HFF-Myc (cell line): ENCODE measurements around the gene CHD6.
A peak's percentile ranks its signal among the peaks of the same experiment; 100 is the strongest.

Experiments
- DNase-seq: peaks from one replicate; pipeline ENCODE4 v3.0.0-alpha.2; 2011; ENCODE audit warnings: low read depth; ENCODE audit errors: extremely low read depth
- H3K4me3 ChIP-seq: replicated peaks from 2 replicates; pipeline ENCODE4 v1.5.1; 2011; ENCODE audit warnings: low read depth, mild to moderate bottlenecking, control low read depth, low read length
- TF ChIP-seq, protein P1 (sequence below): IDR thresholded peaks from 2 replicates; pipeline ENCODE4 v1.5.1; 2012; ENCODE audit warnings: mild to moderate bottlenecking, low read depth, low read length, control low read depth; ENCODE audit errors: missing control alignments

Gene CHD6

DNA sequence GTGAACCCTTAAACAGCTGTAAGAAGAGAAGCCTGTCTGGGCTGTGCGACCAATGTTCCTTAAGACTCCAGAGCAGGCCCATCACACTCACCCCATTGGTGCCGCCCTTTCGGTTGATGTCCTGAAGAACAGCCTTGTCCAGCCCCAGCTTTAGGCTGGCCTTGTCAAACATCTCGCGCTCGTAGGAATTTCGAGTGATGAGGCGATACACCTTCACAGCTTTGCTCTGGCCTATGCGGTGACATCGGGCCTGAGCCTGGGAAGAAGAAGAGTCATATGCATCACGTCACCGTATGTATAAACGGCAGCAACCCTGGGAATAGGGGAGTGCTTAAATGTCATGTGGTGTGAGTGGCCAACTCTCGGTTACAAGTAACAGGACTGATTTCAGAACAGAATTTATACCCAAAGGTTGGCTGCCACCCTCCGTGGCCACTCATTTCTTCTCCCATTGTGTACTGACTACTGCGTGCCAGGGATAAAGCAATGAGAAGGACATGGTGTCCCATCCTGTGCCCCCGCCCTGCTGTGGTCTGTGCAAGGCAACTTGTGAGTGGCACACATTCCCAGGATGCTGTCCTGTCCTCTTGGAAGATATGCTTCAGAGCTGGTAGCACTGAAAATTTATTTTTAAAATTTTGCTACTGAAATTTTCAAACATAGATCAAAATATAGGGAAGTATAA lies 160.9 kb downstream of the CHD6 start:
- TF ChIP-seq, protein P1, sequence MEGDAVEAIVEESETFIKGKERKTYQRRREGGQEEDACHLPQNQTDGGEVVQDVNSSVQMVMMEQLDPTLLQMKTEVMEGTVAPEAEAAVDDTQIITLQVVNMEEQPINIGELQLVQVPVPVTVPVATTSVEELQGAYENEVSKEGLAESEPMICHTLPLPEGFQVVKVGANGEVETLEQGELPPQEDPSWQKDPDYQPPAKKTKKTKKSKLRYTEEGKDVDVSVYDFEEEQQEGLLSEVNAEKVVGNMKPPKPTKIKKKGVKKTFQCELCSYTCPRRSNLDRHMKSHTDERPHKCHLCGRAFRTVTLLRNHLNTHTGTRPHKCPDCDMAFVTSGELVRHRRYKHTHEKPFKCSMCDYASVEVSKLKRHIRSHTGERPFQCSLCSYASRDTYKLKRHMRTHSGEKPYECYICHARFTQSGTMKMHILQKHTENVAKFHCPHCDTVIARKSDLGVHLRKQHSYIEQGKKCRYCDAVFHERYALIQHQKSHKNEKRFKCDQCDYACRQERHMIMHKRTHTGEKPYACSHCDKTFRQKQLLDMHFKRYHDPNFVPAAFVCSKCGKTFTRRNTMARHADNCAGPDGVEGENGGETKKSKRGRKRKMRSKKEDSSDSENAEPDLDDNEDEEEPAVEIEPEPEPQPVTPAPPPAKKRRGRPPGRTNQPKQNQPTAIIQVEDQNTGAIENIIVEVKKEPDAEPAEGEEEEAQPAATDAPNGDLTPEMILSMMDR: no peak
- no peak for DNase-seq
- no peak overlapping the region for H3K4me3 ChIP-seq

DNA sequence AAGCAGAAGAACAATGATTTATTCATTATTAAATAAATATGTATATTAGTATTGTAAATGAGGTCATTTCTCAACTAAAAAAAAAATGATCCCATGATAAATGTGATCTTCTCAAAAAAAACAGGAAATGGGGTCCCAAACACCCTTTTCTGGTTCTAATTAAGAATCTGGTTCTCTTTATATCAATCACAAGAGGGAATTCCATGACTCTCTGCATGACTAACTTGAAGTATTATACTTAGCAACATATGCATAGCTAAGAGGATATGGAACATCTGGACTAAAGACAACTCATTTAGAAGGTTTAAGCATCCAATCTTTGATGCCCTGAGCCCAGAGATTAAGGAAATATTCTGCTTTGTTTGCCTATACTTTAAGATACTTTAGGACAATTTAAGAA lies 161.8 kb downstream of the CHD6 start:
- no peak overlapping the region for H3K4me3 ChIP-seq
- TF ChIP-seq, protein P1: no peak
- DNase-seq: peak; percentile 68

DNA sequence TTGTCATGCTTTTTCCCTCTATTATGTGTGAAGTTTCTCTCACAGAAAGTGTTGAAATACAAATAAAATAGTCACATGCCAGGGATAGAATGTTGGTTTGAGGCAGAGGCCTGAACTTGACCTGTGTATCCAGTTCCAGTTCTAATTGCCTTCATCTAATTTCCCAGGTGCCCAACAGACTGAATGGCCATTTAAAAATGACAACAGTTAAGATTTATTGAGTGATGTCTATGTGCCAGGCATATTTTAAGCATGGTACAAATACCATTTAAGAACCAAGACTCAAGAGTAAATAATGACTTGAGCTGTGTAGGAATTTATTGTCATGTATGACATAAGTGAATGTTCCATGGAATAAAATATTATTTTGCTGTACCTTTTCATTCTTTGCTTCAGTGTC lies 163.9 kb downstream of the CHD6 start:
- no peak overlapping the region for H3K4me3 ChIP-seq
- no peak for DNase-seq
- TF ChIP-seq, protein P1: no peak

DNA sequence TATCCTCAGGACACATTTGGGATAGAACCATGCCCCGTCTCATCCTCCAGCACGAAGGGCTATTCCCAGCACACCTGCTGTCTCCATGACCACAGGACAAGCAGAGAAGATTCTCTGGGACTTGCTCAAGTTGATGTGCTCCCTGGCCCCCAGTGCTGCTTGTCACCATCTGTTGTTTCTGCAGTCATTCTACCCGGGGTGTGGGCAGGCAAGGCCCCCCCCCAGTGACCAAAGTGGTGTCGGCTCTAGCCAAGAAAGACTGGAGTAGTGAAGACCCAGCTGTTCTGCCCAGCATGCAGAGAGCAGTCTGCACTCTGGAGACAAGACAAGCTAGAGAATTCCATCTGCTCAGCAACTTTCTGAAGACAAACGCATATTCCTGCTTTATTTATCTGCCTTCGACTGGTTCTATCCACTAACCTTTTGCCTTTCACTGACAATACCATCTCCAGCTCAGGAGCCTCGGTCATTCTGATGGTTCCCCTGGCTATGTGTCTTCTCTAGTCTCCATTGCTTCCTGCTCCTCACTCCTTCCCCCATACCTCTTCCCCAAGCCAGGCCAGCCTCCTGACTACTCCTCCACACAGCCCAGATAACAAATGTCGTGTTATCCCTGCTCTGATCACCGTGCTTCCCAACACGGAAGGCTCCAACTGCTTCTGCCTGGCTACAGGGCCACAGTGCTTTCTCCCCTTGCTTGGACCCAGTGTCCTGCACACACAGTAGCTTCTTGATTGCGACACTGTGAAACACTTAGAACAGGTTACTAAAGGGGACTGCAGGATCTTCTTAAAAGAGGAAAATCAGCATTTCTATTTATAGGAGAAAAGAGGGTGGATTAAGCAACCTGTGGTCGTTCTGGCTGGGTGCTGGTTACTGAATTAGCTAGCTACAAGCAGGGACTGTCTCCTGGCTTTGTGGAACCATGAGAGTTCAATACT lies 164.9 kb downstream of the CHD6 start:
- TF ChIP-seq, protein P1: no peak
- H3K4me3 ChIP-seq: no peak overlapping the region
- DNase-seq: no peak

DNA sequence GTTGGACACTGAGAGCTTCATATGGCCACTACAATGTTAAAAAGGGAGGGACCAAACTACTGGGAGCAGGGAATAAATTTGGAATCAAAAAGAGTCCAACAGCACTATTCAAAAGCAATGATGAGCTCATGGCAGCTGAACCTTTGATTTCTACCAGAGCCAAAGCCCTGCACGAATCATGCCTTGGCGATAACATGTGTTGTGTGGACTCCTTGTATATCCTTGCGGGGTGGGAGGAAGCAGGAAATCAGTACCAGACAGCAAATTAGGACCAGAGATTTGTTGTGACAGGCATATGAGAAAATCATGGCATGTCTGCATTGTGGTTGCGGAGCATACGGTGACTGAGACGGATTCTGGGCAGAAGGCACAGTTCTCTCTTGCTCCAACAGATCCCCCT lies 166.0 kb downstream of the CHD6 start:
- H3K4me3 ChIP-seq: no peak overlapping the region
- TF ChIP-seq, protein P1: no peak
- no peak for DNase-seq

DNA sequence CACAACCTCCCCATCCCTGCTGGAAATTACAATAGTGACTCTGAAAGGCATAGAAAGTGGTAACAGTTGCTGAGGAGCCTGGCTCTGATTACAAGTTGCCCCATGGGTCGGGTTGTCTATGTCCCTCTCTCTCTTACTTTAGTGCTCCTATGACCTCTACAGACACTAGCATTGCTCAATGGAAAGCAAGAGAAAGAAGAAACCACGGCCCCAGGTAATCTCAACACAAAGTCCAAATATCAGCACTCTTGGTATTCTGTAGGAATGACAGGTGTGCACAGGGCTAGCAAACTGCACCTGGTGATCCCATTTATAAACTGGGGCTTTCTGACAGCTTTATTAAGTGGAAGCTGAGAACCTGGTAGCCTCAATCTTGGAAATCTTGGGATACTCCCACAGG lies 171.2 kb downstream of the CHD6 start:
- DNase-seq: no peak
- TF ChIP-seq, protein P1: no peak
- H3K4me3 ChIP-seq: no peak overlapping the region
